AG04449 (cell line): ENCODE data around the gene DOCK2.

Experiments used
- CTCF ChIA-PET: fragments of 350-600 bp; formaldehyde crosslinking; extraction: SDS; loops from one replicate; lab custom pipeline; 2021; ENCODE audit warnings: antibody characterized with exemption; lab: Yijun Ruan, JAX
- POLR2A ChIA-PET: fragments of 400-600, 350-600 bp; formaldehyde crosslinking; extraction: SDS; loops from one replicate; lab custom pipeline; 2020; ENCODE audit warnings: antibody characterized with exemption, inconsistent platforms; lab: Yijun Ruan, JAX
- DNase-seq: peaks from one replicate; pipeline ENCODE4 v3.0.0-alpha.2; 2010; ENCODE audit warnings: low read depth, low spot score
- H3K4me3 ChIP-seq: 2 replicates; pipeline ENCODE4 v1.5.1; 2011; ENCODE audit warnings: low read depth, mild to moderate bottlenecking, control low read depth, low read length
- CTCF ChIP-seq: IDR thresholded peaks from one replicate; pipeline ENCODE4 v1.5.1; 2011; ENCODE audit warnings: mild to moderate bottlenecking, moderate library complexity, low read length, control low read depth, inconsistent platforms; ENCODE audit not compliant: insufficient read depth; ENCODE audit errors: missing control alignments

Gene DOCK2

GRCh38 chr5:169978714-169979113 lies 341.6 kb downstream of the DOCK2 start:
- POLR2A ChIA-PET: interaction anchor here (0.6 kb wide), 1 partner anchor 8 kb away, joined by 3 read pairs; no protein-coding TSS in a partner anchor
- TF ChIP-seq CTCF: no peak
- no peak for DNase-seq
- CTCF ChIA-PET: interaction anchor here (0.9 to 3.6 kb wide), 10 partner anchors 7 to 337 kb away, joined by 3 to 36 read pairs (median 23); no protein-coding TSS in a partner anchor
- peak overlapping the region; percentile 70 for H3K4me3 ChIP-seq

- H3K4me3 ChIP-seq: peak overlapping the region; percentile 70
- POLR2A ChIA-PET: interaction anchor here (0.8 to 2.3 kb wide), 3 partner anchors 237 to 283 kb away, joined by 3 to 8 read pairs (median 4); no protein-coding TSS in a partner anchor
- DNase-seq: no peak
- CTCF ChIA-PET: interaction anchor here (0.6 to 3.6 kb wide), 102 partner anchors 8 to 1300 kb away, joined by 3 to 36 read pairs (median 4); partner anchors contain the start of genes DOCK2 and SPDL1
- no peak for TF ChIP-seq CTCF
Measured at GRCh38 chr5:169979871-169980270, 342.8 kb downstream of the DOCK2 start.

- POLR2A ChIA-PET: interaction anchor here (0.8 to 2.3 kb wide), 4 partner anchors 9 to 284 kb away, joined by 3 to 8 read pairs (median 4); no protein-coding TSS in a partner anchor
- peak; percentile 78 for TF ChIP-seq CTCF
- DNase-seq: peak; percentile 47
- H3K4me3 ChIP-seq: peak within 1 kb of the TSS; percentile 70
- CTCF ChIA-PET: interaction anchor here (0.6 to 3.6 kb wide), 114 partner anchors 9 to 1301 kb away, joined by 3 to 36 read pairs (median 4); partner anchors contain the start of genes DOCK2 and SPDL1
Measured at GRCh38 chr5:169980418-169981053, 343.5 kb downstream of the DOCK2 start, which contains the start of gene INSYN2B. Gene INSYN2B, minus strand, starts transcription at chr5:169980495. Its CDS starts 96,597 bp downstream, at chr5:169883898.

- H3K4me3 ChIP-seq: no peak overlapping the region
- no peak for DNase-seq
- ChIA-PET CTCF (interaction anchor here (0.8 to 1.2 kb wide), 4 partner anchors 9 to 288 kb away, joined by 3 to 4 read pairs (median 3); no protein-coding TSS in a partner anchor), POLR2A (no interaction called here)
- TF ChIP-seq CTCF: no peak
Measured at GRCh38 chr5:169988206-169988605, 351.1 kb downstream of the DOCK2 start.

- no peak overlapping the region for H3K4me3 ChIP-seq
- no peak for TF ChIP-seq CTCF
- DNase-seq: no peak
- ChIA-PET CTCF (interaction anchor here (0.9 kb wide), 1 partner anchor 287 kb away, joined by 4 read pairs; no protein-coding TSS in a partner anchor), POLR2A (no interaction called here)
Measured at GRCh38 chr5:169988947-169989346, 351.9 kb downstream of the DOCK2 start.

GRCh38 chr5:169989365-169989764 lies 352.3 kb downstream of the DOCK2 start:
- no peak for DNase-seq
- ChIA-PET POLR2A (no interaction called here), CTCF (interaction anchor here (0.9 kb wide), 1 partner anchor 288 kb away, joined by 4 read pairs; no protein-coding TSS in a partner anchor)
- H3K4me3 ChIP-seq: no peak overlapping the region
- no peak for TF ChIP-seq CTCF
